Myocyte (in vitro differentiated cells): Measurements from ENCODE around the gene IFI27L1. TPM values are rescaled to one million over a fixed set of nuclear protein-coding genes. Genes with fewer than 3 reads are reported as not detected.
A peak's percentile ranks its signal among the peaks of the same experiment; 100 is the strongest.

Experiments
- DNase-seq: peaks from one replicate; pipeline ENCODE4 v3.0.0-alpha.2; 2012; ENCODE audit warnings: low read depth
- polyA plus RNA-seq: library from polyadenylated mRNA; unstranded; fragments of >200 nt; gene quantifications from one replicate; pipeline ENCODE4 v1.2.1, GENCODE V29; 2012; ENCODE audit warnings: missing spikeins
- total RNA-seq: library from RNA; depleted of rRNA; stranded (reverse); fragments of >200 nt; gene quantifications from 2 replicates; pipeline ENCODE4 v1.2.3, GENCODE V29; 2014

The IFI27L1 gene, protein sequence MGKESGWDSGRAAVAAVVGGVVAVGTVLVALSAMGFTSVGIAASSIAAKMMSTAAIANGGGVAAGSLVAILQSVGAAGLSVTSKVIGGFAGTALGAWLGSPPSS
- total RNA-seq: 5.6 and 10.3 TPM in 2 replicates
- 41.0 TPM for polyA plus RNA-seq

DNA sequence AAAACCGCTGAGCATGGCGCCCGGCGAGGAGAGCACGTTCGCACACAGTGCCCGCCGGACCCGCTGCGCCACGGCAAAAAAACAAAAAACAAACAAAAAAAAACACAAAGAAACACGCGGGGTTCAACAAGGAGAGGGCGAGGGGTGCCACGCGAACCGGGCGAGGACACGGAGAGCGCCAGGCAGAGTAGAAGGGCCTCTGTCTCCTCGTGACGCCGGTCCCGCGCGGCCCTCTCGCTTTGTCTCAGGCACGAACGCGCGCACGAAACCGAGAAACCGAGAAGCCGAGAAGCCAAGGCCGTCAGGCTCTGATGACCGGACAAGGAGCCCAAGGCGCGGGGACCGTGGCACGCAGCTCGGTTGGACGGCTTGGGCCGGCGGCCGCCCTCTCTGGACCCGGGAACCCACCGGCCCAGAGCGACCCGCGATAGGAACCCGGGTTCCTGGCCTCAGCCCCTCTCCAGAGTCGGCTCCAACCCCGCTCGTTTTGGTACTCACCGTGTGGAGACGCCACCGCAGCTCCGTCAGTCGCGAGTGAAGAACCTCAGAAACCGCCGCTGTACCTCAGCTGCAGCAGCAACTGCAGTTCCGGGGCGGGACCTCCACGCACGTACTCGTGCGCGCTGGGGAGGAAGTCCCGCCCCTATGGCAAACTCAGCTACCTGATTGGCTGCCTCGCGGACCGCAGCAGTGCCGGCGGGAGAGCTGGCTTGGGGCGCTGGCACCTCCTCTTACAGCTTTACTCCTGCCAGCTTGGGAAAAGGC, at the start of gene IFI27L1, which contains the start of gene DDX24:
Gene IFI27L1 (plus strand): TSS at position 690 of the 765 bp plus-strand sequence. CDS start 15,628 bp downstream, outside the sequence.
Gene DDX24 (minus strand): TSS at position 582 of the 765 bp plus-strand sequence. CDS start 1,460 bp downstream, outside the sequence.
- peak; percentile 94 for DNase-seq

DNA sequence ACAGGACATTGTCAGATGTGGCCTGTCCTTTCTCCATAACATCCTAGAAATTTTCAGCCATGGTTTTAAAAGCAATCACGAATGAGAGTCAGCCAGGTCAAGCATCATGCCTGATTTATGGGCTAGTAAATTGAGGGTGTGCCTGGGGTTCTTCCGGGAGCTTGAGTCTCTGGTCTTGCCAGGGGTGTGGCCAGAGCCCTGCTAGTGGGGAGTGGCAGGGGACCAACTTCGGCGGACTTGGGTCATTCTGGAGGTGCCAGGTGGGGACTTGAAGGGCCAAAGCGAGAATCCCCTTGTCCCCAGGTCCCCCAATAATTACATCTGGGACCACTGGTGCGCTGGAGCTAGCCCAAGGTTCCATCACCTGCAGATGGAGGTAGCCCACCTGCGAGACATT, 49.2 kb upstream of the IFI27L1 start:
- DNase-seq: no peak

DNA sequence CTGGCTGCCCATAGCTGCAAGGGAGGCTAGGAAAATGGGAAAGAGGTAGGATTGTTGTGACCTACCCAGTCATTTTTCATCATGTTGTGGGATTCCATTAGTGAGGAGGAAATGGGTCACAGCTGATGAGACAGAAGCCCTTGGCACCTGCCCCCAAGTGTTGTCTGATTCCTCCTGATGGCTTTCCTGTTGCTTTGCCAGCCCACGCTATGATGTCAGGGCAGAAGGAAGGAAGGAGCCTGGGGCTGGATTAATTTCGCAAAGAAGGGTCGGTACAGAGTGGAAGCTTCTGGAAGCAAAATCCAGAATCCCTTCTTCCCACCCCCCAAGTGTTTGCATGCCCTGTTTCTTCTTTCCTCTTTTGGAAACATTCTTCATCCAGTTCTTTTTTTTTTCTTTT, 46.2 kb upstream of the IFI27L1 start:
- no peak for DNase-seq

DNA sequence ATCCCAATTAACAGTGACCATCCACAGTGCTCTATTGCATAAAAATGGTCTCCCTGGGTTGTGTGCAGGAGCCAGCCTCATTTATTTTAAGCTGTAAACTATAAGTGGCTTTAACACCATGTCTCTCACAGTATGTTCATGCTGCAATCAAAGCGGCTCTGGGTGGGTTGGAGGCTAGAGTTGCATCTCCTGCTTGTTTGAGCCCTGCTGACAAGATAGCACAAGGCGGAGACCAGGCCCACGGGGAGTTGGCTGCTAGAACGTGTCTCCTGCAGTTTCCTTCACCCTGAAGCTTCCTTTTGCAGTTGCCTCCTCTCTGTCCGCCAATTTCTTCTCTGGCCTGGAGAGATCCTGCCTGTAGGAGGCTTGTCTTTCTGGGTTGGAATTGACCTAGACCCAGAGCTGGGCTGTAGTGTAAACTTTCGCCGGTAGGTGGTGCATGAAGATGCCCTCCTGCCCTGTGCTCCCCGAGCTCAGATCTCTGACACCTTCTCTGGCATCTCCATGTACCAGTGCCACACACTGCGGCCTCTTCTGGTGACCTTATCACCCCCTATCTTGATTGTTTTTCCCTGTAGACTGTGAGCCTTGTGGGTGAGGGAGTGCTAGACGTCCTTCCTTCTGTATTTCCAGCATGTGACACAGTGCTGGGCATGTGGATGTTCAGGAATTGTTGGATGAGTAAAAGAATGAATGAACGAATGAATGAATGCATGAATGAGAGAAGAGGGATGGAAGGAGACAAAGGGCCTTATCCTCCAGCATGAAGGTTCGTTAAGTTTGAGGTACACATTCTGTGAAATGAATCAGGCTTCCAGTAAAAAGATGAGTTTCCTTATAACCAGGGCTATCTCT, 44.6 kb upstream of the IFI27L1 start:
- DNase-seq: peak; percentile 81

DNA sequence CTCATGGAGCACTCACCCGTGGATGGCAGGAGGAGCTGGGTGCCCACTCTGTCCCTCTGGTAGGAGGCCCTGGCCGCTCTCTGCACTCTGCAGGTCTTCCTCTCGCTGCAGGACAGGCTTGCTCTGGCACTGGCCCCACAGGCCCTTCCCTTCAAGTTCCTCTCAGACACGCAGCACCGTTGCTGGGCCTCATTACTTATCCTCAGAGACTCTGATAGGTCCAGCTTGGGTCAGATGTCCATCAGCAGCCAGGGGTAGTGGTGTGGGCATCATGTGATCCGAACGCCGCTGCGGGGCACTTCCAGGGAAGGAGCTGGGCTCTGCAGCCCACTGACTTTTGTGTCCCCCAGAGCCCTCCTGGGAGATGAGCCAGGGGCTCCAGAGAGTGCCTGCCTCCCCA, 43.2 kb upstream of the IFI27L1 start:
- DNase-seq: no peak

DNA sequence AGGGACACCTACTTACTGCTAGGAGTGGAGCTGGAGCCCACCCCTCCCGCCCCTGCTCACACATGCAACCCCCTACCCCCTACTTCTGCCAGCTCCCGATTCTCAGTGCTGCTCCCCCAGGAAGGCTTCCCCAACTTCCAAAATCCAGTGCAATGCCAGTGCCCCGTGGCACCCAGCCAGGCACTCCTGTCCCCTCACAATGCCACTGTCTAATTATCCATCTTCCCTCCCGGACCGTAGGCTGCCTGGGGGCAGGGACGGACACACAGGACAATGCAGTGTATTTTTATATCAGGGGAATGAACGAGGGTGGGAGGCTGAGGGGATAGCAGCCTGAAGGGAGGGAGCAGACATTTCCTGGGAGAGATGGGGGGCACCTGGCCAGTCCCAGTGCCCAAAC, 42.6 kb upstream of the IFI27L1 start:
- DNase-seq: no peak

DNA sequence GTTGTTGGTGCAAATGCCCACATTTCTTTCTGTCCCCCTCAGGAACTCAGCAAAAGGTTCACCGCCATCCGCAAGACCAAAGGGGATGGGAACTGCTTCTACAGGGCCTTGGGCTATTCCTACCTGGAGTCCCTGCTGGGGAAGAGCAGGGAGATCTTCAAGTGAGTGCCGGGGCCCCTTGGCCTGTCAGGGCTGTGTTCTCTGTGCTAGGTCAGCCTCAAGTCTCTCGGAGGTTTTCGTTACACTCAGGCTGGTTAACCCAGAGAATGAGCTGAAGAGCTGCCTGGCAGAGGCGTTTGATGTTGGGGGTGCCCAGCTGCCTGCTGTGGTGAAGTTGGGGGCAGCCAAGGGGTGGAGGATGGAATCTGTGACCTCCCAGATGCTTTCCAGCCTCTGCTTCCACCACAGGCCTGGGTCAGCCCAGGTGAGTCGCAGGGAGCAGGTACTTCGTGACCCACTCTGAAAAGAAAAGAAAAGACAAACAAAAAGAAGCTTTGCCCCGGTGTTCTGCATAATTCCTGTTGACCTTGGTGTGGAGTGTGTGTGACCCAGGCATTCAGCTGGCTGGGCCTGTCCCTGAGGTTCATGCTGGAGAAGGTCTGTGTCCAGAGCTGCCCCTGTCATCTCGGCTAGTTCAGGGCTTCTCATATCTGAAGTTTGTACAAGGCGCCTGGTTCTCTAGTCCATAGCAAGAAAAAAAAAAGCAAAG, 42.0 kb upstream of the IFI27L1 start:
- no peak for DNase-seq

DNA sequence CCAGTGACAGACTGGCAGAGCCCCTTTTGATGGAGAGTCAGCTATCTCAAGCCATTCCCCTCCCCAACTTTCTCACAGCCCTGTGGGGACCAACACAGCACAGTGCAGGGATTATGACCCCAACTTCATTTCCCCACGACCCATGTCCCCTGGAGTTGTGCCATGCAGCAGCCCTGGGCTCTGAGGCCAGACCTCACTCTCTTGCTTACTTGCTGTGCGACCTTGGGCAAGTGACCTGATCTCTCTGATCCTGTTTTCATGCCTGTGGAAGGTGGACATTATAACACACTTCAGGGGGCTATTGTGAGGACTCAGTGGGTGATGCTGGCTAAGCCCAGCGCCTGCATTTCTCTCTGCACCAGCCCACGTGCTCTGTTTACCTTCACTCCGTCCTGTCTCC, 40.9 kb upstream of the IFI27L1 start:
- no peak for DNase-seq

DNA sequence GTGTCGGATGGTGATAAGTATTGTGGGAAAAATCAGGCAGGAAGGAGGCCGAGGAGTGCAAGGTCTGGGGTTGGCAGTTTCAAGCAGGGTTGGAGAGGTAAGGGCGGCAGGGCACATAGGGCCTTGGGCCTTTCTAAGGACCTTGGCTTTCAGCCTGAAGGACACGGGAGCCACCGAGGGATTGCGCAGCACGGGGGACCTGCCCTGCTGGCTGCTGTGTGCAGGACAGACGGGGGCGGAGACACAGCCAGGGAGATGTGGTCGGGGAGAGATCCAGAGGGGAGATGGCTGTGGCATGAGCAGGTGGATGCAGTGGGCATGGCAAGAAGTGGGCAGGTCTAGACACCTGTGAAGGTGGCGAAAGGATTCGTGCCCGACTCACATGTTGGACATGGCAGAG, 40.3 kb upstream of the IFI27L1 start:
- DNase-seq: no peak

DNA sequence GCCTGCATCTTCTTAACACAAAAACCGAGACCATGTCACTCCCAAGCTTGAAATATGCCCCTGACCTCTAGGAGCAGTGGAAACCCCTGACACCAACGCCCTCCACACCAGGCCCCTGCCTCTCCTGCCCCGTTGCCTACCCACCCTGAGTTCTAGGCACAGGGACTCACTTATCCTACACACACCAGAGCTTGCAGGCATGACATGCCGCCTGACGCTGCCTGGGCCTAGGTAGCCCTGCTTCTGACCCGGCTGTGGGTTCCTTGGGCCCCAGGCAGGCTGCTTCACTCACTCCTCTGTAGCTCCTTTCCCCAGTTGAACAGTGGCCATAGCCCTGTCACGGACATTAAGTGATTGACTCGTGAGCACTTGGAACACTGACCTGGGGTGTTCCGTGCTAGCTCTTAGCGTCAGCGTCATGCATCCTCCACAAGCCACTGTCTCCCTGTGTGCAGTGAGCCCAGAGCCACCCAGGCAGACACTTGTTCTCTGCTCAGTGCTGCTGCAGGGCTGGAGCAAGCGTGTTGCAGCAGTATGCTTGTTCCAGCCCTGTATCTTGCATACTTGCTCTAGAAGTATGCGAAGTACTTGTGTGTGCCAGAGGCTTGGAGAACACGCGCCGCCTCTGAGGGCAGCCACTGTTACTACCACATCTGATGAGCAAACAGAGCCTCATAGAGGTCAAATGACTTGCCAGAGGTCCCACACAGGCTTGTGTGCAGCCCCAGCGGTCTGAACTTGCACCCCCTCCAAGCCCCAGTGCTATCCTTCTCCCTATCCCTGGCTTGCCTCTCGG, 39.4 kb upstream of the IFI27L1 start:
- DNase-seq: peak; percentile 26

DNA sequence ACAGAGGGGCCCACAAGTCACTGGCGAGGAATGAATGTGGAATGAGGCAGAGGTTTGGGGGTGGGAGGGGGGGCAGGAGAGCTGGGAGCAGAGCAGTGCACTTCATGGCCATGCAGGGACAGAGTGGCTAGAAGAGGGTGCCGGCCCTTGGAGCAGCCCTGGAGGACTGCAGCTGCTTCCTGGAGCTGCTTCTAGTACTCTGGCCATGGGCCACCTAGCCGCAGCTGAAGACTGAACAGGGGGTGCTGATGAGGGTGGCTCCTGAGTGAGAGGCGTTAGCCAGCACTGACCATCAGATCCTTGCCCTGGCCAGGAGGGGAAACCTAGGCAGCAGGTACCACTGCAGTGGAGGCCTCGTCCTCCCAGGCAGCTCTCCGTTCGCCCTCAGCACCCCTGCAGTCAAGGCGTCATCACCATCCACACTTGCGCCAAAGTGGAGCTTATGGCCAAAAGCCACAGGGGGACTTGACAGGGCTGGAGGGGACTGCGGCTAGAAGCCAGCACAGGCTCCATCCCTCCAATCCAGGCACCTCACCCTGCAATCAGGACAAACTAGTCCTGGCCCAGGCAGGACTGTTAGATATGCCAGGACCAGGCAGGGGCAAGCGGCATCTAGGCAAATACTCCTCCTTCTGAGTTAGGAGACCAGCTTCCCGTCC, 38.5 kb upstream of the IFI27L1 start:
- no peak for DNase-seq

DNA sequence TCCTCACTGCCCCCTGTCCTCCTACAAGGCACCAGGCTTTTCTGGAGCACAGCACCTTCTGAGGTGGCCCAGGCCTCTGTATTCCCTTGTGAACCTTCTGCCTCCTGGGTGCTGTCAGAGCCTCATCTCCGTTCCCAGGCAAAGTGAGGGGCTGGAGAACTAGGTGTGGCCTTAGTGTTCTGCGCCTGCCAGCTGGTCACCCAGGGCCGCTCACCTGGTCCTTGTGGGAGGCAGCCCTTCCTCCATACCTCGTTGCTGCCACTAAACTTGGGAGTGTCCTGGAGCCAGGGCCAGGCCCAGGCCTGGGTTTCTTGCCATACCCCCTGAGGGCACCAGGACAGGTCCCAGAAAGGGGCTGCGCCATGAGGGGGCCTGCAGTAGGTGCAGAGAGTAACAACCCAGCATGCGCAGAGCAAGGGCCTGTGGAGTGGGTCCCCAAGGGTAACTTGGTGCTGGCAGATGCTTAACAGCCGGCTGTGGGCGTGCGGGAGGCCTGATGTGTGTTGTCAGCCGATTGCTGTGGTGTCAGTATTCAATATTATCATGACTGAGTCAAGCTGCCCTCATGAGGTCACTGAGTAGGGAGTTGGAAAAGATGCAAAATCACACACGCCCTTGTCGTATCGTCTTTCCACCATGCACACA, 37.9 kb upstream of the IFI27L1 start:
- DNase-seq: peak; percentile 57

DNA sequence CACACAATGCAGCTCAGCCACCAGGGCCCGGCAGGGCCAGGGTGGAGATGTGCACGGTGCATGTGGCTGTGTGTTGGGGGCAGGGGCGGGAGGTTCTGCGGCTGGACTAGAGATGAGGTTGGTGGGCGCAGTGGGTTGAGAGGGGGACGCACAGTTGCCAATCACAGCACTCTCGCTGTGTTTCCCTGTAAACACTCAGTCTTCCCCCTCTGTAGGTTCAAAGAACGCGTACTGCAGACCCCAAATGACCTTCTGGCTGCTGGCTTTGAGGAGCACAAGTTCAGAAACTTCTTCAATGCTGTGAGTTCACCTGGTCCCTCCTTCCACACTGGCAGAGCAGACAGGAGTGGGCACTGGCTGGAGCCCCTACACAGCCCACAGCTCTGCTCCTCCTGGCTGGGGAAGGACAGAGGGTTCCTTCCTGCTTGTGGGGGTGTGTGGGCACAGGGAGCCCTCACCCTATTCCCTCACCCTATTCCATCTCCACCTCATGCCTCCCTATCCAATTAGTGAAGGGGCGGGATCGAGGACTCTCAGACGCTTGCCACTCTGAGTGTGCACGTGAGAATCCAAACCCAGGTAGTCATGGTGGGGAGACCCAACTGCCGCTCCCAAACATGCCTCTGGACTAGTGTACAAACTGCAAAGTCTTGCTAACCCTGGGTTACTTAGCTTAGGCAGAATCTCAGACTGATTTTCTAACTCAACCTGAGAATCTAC, 37.2 kb upstream of the IFI27L1 start:
- no peak for DNase-seq

DNA sequence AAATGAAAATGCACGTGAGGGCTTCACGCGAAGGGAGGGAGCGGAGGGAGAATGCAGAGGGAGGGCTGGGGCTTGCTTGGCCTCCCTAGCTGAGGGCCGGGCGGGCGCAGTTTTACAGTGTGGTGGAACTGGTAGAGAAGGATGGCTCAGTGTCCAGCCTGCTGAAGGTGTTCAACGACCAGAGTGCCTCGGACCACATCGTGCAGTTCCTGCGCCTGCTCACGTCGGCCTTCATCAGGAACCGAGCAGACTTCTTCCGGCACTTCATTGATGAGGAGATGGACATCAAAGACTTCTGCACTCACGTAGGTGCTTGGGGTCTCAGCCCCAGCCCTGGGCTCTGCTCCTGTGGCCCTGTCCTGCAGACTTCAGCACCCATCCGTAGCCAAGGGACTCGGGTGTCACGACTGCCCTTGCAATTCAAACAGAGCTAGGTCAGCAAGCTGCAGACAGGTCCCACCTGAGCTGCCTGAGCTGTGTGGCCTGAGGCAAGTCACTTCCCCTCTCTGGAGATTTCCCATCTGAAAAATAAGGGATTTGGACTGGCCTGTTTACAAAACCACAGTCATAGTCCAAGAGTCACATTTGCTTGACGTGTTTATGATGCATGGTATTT, 36.5 kb upstream of the IFI27L1 start:
- no peak for DNase-seq

DNA sequence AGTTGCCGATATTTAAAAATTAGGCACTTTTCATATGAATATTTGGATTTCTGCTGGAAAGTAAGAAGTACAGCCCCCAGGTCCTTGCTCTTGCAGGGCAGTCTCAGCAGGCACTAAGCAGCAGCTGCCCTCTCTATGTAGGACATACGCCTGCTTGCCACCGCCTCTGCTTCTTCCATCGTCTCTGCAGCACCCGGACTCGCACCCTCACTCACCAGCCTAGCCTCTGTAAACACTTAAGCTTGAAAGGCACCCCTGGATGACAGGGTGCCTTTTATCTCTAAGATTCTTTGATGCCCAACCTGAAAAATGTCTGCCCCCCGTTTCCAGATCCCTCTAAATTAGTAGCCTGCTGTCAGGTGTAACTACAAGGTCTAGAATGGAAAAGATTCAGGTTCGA, 36.0 kb upstream of the IFI27L1 start:
- no peak for DNase-seq

DNA sequence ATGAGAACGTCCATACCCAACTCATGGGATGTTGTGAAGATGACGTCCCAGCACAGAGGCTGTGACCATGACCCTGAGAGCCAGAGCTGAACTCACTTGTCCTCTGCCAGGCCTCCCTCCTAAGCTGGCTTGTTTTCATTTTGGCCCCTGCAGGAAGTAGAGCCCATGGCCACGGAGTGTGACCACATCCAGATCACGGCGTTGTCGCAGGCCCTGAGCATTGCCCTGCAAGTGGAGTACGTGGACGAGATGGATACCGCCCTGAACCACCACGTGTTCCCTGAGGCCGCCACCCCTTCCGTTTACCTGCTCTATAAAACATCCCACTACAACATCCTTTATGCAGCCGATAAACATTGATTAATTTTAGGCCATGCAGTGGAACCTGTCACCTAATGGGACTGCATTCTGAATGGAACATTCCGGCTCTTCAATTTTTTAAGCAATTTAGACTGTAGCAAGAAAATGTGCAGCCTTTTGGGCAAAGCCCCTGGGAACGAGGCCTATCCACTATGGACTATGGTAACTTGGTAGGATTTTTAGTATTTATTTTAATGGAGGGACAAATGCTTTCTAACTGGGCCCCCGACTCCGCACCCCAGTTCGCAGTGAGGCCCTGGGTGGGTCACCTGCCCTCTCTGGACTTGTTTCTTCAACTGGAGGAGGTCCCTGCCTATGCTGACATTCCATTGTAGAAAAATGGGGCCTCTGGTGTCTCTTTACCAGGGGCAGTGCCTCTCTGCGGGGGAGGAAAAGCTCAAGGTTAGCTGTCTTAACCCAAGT, 35.4 kb upstream of the IFI27L1 start:
- no peak for DNase-seq

DNA sequence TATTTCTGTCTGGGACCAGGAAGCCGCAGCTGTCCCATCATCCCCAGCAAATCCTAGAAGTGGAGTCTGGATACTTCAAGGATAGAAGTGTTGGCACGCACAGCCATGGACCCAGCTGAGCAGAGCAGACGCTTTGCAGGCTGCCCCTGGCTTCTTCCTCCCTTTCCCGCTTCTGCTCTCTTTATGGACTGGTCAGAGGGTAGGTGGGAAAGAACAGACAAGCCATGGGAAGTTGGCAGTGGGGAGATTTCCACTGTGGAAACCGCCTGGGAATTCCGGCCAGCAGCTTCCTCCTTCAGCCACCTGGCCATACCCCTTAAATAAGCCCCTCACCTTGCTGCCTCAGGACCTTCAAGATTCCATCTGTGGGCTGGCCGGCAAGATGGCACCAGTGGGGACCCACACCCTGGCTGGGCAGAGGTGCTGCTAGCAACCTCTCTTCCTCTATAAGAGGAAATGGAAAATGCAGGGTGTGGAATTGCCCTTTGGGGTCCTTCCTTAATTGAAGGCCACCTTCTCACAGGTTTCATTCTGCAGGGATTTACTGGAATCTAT, 34.3 kb upstream of the IFI27L1 start:
- DNase-seq: no peak
